Glutamatergic neuron (in vitro differentiated cells): ENCODE measurements around the gene RRP15. TPM values are rescaled to one million over a fixed set of nuclear protein-coding genes. Genes with fewer than 3 reads are reported as not detected.
A peak's percentile ranks its signal among the peaks of the same experiment; 100 is the strongest.

Experiments used
- DNase-seq: peaks from one replicate; pipeline ENCODE4 v3.0.0; 2022
- H3K27ac Mint-ChIP-seq: one replicate; pipeline ENCODE4 v1.8.0; 2020; ENCODE audit warnings: mild to moderate bottlenecking, mixed read lengths, inconsistent platforms; ENCODE audit not compliant: unreplicated experiment
- H3K27me3 Mint-ChIP-seq: one replicate; pipeline ENCODE4 v1.8.0; 2020; ENCODE audit warnings: mild to moderate bottlenecking, moderate library complexity, mixed read lengths, inconsistent platforms; ENCODE audit not compliant: unreplicated experiment
- H3K36me3 Mint-ChIP-seq: one replicate; pipeline ENCODE4 v1.8.0; 2020; ENCODE audit warnings: mild to moderate bottlenecking, mixed read lengths, inconsistent platforms; ENCODE audit not compliant: unreplicated experiment
- H3K4me1 Mint-ChIP-seq: one replicate; pipeline ENCODE4 v1.8.0; 2020; ENCODE audit warnings: mild to moderate bottlenecking, low read depth, mixed read lengths, inconsistent platforms; ENCODE audit not compliant: unreplicated experiment
- H3K4me3 Mint-ChIP-seq: one replicate; pipeline ENCODE4 v1.8.0; 2020; ENCODE audit warnings: mild to moderate bottlenecking, mixed read lengths, inconsistent platforms; ENCODE audit not compliant: unreplicated experiment
- H3K9me3 Mint-ChIP-seq: one replicate; pipeline ENCODE4 v1.8.0; 2020; ENCODE audit warnings: mild to moderate bottlenecking, moderate library complexity, mixed read lengths, inconsistent platforms; ENCODE audit not compliant: unreplicated experiment
- CTCF ChIP-seq: fragments of 200-600 bp; sonication (generic); IDR thresholded peaks from one replicate; pipeline ENCODE4 v1.5.0; 2021; ENCODE audit not compliant: partially characterized antibody, unreplicated experiment
- total RNA-seq: library from RNA; stranded (reverse); fragmentation: NEBNext Ultra II Directional; extraction: Animal tissue kit (Norgen Biotek cat#: 25700); gene quantifications from one replicate; pipeline ENCODE4 v1.2.1, GENCODE V29; 2021; ENCODE audit not compliant: unreplicated experiment

RRP15 gene
- total RNA-seq, 1 donor from 2014 or later = 18.0 TPM

GRCh38 chr1:218355278-218355677, 70.2 kb downstream of the RRP15 start:
- H3K4me3 Mint-ChIP-seq = no peak overlapping the region
- no peak overlapping the region for H3K27ac Mint-ChIP-seq
- peaks cover 3% of the 10 kb centered on the region for H3K4me1 Mint-ChIP-seq
- TF ChIP-seq CTCF = no peak
- H3K27me3 Mint-ChIP-seq = no peaks in the 10 kb centered on the region
- H3K9me3 Mint-ChIP-seq = no peaks in the 10 kb centered on the region
- no peak for DNase-seq
- no peaks in the 10 kb centered on the region for H3K36me3 Mint-ChIP-seq

- peaks cover 9% of the 10 kb centered on the region for H3K4me1 Mint-ChIP-seq
- H3K27ac Mint-ChIP-seq = no peak overlapping the region
- H3K27me3 Mint-ChIP-seq = peaks cover 8% of the 10 kb centered on the region
- TF ChIP-seq CTCF = no peak
- peaks cover 4% of the 10 kb centered on the region for H3K36me3 Mint-ChIP-seq
- peaks cover 11% of the 10 kb centered on the region for H3K9me3 Mint-ChIP-seq
- no peak overlapping the region for H3K4me3 Mint-ChIP-seq
- no peak for DNase-seq
Measured at GRCh38 chr1:218357211-218357892, 72.3 kb downstream of the RRP15 start.

DNA sequence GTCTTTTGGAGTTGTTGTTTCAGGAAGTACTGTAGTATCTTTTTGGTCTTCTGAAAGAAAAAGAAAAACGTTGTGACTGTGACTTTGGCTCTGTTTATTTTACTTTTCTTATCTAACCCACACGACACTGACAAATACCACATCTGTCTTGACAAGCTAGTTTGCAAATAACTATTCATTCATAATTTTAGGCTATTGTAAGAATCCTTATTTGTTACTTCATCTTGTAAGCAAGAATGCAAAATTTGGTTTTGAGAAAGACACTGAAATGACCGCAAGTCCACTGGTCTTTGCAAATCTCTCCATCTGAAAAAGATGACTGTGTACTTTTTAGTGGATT, 72.8 kb downstream of the RRP15 start:
- TF ChIP-seq CTCF = no peak
- H3K4me1 Mint-ChIP-seq = peaks cover 12% of the 10 kb centered on the region
- DNase-seq = no peak
- H3K36me3 Mint-ChIP-seq = peaks cover 4% of the 10 kb centered on the region
- H3K4me3 Mint-ChIP-seq = no peak overlapping the region
- H3K27me3 Mint-ChIP-seq = peaks cover 8% of the 10 kb centered on the region
- H3K27ac Mint-ChIP-seq = no peak overlapping the region
- H3K9me3 Mint-ChIP-seq = peaks cover 11% of the 10 kb centered on the region

DNA sequence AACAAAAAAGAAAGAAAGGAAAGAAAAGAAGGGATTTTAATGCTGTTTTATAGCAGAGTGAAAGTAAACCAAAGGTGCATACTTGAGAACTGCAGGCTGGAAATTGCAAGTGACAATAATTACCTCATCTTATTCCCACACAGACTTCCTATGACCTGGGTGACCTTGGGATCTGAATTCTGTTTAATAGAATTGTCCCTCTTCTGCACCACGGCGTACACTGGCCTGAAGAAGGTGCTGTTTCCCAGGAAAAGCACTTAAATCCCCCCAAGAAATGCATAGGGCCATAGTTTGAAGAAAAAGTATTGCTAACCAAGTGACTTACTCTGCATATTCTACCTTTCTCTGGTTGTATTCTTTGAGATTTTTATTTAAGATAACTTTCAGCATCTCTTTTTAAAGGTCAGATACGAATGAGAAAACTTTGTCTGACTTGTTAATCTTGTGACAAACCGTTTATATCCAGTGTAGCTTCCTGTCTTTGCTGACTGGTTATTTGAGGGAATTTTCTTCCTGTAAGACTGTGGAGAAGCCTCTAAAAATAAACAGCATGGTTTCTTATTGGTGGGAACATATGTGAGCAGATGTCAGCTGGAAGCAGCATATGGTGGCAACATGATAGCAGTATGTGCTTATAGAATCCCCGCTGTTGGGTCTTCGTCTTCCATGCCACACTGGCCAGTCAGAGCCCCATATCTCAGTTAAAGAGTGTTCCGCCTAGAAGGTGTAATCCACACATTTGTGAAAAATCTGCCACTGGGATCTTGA, 76.4 kb downstream of the RRP15 start:
- Mint-ChIP-seq H3K27ac (peak overlapping the region; percentile 94), H3K4me1 (peaks cover 15% of the 10 kb centered on the region), H3K4me3 (peak overlapping the region; percentile 36), H3K36me3 (peaks cover 4% of the 10 kb centered on the region), H3K9me3 (peaks cover 11% of the 10 kb centered on the region), H3K27me3 (peaks cover 8% of the 10 kb centered on the region)
- TF ChIP-seq CTCF = peak; percentile 6
- peak; percentile 36 for DNase-seq
